COLO829 (cell line): Measurements from ENCODE around the gene LEF1.
A peak's percentile ranks its signal among the peaks of the same experiment; 100 is the strongest.

ENCODE experiments used
- DNase-seq: peaks from one replicate; pipeline ENCODE4 v3.0.0; 2012; ENCODE audit warnings: low spot score

Gene LEF1

DNA sequence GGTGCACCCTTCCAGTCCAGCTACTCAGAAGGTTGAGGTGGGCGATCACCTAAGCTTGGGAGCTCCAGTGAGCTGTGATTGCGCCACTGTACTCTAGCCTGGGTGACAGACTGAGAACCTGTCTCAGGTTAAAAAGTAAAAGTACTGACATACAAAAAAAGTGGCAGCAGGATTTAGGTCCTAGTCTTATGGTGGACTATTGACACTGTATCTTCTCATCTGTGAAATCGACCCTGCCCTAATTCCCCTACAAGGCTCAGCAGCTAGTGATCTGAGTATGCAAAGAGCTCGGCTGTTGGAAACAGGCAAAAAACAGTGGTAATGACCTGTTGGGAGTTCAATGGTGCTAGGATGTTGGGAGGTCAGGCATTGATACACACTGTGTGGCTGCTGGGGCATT lies 57.0 kb downstream of the LEF1 start:
- no peak for DNase-seq

- DNase-seq = no peak
These were observed 58.3 kb downstream of the LEF1 start for GRCh38 chr4:108110450-108110849.

DNA sequence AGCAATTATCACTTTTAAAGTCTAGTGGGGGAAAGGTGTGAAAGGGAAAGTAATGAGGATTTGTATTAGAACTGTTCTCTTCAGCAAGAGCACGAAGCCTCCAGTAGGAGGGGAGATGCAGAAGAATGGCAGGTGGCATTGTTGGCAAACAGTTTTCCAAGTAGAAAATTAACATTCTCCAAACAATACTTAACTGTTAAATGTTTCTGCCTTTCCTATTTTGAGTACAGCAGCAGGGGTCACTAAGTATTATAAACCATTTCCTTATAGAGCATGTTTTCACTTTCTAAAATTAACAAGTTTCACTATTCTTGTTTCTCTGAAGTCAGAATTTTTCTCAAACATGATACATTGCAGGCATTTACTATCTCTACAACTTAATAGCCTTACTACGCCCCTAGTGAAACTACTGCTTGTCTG lies 58.7 kb downstream of the LEF1 start:
- DNase-seq = no peak

DNA sequence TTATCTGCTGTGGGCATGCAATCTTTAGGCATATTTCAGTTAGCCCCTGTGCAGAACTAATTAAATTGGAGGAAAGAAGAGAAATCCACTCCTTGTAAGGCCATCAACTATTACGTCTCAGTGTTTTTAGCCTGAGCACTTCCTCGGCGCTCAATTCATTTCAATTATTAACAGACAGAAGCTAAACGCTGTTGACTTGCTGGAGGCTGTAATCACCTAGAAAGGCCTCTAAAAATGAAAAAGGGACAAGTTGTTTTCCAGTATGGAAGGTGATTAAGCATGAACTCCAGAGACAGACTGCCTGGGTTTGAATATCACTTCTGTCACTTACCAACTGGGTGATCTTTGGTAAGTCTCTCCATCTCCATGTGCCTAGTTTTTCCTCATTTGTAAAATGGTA lies 59.6 kb downstream of the LEF1 start:
- no peak for DNase-seq

- DNase-seq = no peak
These were observed 60.9 kb downstream of the LEF1 start for GRCh38 chr4:108107729-108108382.

- no peak for DNase-seq
These were observed 61.6 kb downstream of the LEF1 start for GRCh38 chr4:108107101-108107500.

GRCh38 chr4:108106186-108106585 lies 62.5 kb downstream of the LEF1 start:
- no peak for DNase-seq

DNA sequence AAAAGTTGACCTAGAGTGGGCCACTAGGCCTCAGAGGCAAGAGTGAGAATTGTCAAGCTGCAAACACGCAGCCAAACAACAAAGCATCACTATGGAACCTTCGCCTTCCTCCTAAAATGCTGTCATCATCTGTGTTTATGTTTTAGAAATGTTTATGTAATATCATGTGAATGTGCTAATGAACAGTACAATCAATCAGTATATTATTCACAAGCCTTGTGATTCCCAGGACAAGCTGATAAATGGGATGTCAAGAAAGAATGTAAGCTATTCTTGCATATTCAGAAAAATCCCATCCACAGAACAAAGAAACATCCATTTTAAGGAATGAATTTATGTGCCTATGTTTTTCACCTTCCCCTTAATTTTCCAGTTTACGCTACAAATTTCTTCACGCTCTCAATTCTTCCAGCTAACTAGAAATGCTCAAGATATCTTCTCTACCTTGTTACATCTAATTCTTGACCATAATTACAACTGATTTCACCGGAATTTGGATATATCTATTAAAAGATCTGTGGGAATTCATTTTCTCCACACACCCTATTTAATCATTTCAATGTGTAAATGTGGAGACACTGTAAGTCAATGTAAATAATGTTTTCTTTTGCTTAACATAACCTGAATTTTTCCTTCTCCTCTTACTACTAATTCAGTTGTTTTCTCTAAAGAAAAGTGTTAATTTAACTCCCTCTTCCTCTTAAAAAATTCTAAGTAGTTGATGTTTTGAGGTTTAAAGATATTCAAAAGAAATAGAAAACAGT lies 65.5 kb downstream of the LEF1 start:
- DNase-seq = peak; percentile 66

DNA sequence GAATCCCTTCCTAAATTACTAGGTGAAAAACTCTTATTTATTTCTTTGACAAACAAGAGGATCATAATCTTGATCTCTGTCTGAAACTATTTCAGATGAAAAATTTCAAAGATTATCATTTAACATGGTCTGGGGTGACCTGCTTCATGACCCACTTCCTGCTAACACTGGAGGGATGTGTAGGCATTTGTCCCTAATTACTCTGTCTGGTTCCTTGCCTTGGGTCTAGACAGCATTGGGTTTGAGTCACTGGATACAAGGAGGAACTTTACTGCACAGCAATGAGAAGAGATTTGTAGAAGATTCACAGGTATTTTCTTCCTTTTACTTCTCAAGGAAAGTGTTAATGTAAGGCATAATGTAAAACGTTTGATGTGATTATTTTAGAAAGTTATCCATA lies 67.9 kb downstream of the LEF1 start:
- no peak for DNase-seq

- no peak for DNase-seq
These were observed 68.9 kb downstream of the LEF1 start for GRCh38 chr4:108099838-108100237.

GRCh38 chr4:108097990-108098553 lies 70.7 kb downstream of the LEF1 start:
- no peak for DNase-seq

GRCh38 chr4:108094923-108095482 lies 73.7 kb downstream of the LEF1 start:
- DNase-seq = no peak

GRCh38 chr4:108094131-108094530 lies 74.6 kb downstream of the LEF1 start:
- DNase-seq = no peak

GRCh38 chr4:108092288-108092687 lies 76.4 kb downstream of the LEF1 start:
- no peak for DNase-seq

DNA sequence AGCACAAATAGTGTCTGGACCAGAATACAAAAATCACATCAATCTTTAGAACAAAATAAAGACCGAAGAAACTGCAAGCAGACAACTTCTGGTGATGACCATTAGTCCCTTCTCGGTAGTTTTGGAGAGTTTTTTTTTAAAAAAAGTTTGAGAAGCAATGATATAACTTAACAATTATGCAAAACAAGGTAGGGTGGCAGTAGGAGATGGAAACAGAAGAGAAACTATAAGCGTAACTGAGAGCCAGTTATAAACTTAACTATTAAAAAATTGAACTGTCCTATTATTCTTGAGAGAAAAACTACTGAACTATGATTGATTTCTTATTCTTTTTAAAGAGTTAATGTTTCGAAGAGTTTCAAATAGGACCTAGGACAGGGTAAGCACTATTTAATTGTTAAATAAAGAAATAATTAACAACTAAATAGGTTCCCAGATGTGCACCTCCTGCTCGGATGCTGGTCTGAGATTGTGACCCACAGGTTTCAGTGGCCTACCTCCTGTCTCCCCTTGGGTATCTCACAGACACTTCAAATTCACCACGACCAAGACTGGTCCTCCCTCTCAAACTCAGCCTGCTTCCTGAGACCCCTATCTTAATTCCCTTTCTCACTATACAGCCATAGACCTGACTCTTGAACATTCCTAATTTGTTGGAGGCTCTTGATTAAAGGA lies 81.3 kb downstream of the LEF1 start:
- DNase-seq = no peak

GRCh38 chr4:108081256-108081655 lies 87.5 kb downstream of the LEF1 start:
- no peak for DNase-seq

- no peak for DNase-seq
These were observed 88.0 kb downstream of the LEF1 start for GRCh38 chr4:108080747-108081146.

DNA sequence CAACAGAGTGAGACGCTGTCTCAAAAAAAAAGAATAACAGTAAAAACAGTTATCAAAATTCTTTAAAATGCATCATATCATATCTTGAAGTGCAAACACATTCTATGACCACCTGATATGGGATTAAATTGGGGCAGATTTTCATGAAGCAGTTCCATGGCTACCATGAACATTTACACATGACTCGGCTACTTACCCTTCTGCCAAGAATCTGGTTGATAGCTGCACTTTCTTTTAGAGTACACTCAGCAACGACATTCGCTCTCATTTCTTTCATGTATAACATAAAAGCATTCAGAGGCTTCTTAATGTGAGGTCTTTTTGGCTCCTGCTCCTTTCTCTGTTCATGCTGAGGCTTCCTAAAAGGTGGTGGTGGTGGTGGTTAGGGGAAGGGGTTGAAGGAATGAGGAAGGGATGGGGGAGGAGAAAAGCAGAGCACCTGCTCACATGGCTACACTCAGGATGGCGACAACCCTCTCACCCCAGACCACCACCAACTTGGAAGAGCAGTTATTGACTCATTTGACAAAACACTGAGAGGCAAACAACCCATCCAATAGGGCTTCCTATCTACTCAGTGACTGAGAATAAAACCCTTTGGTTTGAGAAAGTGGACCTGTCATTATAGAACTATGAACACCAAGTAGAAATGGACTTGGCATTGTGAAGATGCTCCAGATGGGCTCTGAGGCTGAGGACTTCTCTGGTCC lies 90.6 kb downstream of the LEF1 start:
- no peak for DNase-seq

GRCh38 chr4:108072300-108072699 lies 96.4 kb downstream of the LEF1 start:
- no peak for DNase-seq

DNA sequence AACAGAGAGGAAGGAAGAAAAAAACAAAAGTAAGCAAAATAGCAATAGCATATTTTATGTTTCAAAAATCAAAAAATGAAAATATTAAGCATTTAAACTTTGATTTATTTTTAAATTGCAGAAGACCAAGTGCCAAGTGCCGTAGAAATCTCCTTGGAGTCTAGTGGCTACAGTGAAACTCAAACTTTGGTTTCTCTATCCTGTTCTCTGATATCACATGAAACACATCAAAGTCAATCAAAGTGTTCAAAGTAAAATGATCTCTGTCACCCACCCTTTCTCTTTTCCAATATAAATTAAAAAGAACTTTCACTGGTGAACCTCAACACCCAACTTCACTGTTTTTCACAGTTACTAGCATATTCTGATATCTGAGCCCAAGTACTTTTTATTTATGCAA lies 98.0 kb downstream of the LEF1 start:
- DNase-seq = no peak

GRCh38 chr4:108068442-108068841 lies 100.3 kb downstream of the LEF1 start:
- DNase-seq = no peak
